Measurements from ENCODE around the gene LEUTX.
"Not testable (repeated sequence)": the region's sequence is repeated elsewhere in the genome, so short reads cannot be mapped to it uniquely, and the experiment has no call there.

Gene LEUTX

DNA sequence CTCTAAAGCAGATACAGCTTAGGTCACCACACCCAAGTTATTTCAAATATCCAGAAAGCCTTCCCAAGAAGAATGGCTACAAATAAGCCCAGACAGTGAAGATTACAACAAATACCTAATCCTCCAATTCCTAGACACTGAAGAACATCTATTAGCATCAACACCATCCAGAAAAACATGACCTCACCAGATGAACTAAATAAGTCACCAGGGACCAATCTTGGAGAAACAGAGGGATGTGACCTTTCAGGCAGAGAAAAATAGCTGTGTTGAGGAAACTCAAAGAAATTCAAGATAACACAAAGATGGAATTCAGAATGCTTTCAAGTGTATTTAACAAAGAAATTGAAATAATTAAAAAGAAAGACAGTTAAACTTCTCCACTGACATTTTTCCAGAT, 25.9 kb upstream of the LEUTX start:
- no peaks in the 10 kb centered on the region for H3K36me3 ChIP-seq (ENCODE audit: control insufficient read depth, insufficient read depth, low read length)
- no peaks in the 10 kb centered on the region for H3K79me2 ChIP-seq
- H3K4me2 ChIP-seq (ENCODE audit: low read length): no peak overlapping the region
- H2AFZ ChIP-seq: no peak overlapping the region
- no peaks in the 10 kb centered on the region for H3K27me3 ChIP-seq (ENCODE audit: control insufficient read depth, insufficient read depth, low read length)
- no peaks in the 10 kb centered on the region for H3K4me1 ChIP-seq
- no peaks in the 10 kb centered on the region for H3K9me3 ChIP-seq (ENCODE audit: control insufficient read depth, low read length)
- TF ChIP-seq, protein P1, sequence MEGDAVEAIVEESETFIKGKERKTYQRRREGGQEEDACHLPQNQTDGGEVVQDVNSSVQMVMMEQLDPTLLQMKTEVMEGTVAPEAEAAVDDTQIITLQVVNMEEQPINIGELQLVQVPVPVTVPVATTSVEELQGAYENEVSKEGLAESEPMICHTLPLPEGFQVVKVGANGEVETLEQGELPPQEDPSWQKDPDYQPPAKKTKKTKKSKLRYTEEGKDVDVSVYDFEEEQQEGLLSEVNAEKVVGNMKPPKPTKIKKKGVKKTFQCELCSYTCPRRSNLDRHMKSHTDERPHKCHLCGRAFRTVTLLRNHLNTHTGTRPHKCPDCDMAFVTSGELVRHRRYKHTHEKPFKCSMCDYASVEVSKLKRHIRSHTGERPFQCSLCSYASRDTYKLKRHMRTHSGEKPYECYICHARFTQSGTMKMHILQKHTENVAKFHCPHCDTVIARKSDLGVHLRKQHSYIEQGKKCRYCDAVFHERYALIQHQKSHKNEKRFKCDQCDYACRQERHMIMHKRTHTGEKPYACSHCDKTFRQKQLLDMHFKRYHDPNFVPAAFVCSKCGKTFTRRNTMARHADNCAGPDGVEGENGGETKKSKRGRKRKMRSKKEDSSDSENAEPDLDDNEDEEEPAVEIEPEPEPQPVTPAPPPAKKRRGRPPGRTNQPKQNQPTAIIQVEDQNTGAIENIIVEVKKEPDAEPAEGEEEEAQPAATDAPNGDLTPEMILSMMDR (IDR thresholded peaks at IDR 0.05): no peak
- H3K9ac ChIP-seq: no peak overlapping the region
- no peak overlapping the region for H3K27ac ChIP-seq
- H3K4me3 ChIP-seq (ENCODE audit: low read depth, low read length): no peak overlapping the region

DNA sequence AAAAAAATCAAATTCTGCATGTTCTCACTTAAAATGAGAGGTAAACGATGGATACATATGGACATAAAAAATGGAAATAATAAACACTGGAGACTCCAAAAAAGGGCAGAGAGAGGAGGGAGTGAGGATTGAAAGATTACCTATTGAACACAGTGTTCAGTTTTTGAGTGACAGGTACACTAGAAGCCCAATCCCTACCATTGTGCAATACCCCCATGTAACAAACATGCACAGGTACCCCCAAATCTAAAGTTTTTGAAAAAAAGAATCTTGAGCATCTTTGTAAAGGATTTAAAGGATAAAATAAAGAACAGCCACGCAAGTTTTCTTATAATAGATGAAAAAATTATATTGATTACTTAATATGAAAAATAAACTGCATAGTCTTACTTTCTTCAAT, 24.1 kb upstream of the LEUTX start:
- no peak overlapping the region for H3K27ac ChIP-seq
- H3K4me3 ChIP-seq (ENCODE audit: low read depth, low read length): no peak overlapping the region
- TF ChIP-seq, protein P1 (IDR thresholded peaks at IDR 0.05): no peak
- H3K4me2 ChIP-seq (ENCODE audit: low read length): no peak overlapping the region
- no peaks in the 10 kb centered on the region for H3K27me3 ChIP-seq (ENCODE audit: control insufficient read depth, insufficient read depth, low read length)
- no peaks in the 10 kb centered on the region for H3K9me3 ChIP-seq (ENCODE audit: control insufficient read depth, low read length)
- H3K79me2 ChIP-seq: no peaks in the 10 kb centered on the region
- no peak overlapping the region for H2AFZ ChIP-seq
- H3K9ac ChIP-seq: no peak overlapping the region
- H3K36me3 ChIP-seq (ENCODE audit: control insufficient read depth, insufficient read depth, low read length): no peaks in the 10 kb centered on the region
- H3K4me1 ChIP-seq: no peaks in the 10 kb centered on the region

DNA sequence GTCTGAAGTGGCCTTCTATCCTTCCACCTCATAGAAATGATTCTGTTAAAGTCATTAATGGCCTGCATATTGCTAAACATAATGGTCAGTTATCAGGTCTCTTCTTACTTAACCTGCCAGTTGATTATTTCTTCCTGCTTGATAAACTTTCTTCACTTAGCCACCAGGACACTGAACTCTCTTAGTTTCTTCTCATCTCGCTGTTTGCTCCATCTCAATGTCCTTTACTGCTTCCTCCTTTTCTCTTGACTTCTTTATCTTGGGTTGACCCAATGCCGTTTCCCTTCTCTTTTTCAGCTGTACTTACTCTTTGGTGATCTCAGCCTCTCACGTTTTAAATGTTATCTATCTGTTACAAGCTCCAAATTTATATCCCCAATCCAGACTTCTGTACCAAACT, 23.7 kb upstream of the LEUTX start:
- Histone ChIP-seq H3K36me3 (ENCODE audit: control insufficient read depth, insufficient read depth, low read length) (no peaks in the 10 kb centered on the region), H3K27me3 (ENCODE audit: control insufficient read depth, insufficient read depth, low read length) (no peaks in the 10 kb centered on the region), H3K4me1 (no peaks in the 10 kb centered on the region), H3K4me3 (ENCODE audit: low read depth, low read length) (no peak overlapping the region), H3K9me3 (ENCODE audit: control insufficient read depth, low read length) (no peaks in the 10 kb centered on the region), H3K9ac (no peak overlapping the region), H3K27ac (no peak overlapping the region), H3K79me2 (no peaks in the 10 kb centered on the region), H2AFZ (no peak overlapping the region), H3K4me2 (ENCODE audit: low read length) (no peak overlapping the region)
- TF ChIP-seq, protein P1 (IDR thresholded peaks at IDR 0.05): no peak

DNA sequence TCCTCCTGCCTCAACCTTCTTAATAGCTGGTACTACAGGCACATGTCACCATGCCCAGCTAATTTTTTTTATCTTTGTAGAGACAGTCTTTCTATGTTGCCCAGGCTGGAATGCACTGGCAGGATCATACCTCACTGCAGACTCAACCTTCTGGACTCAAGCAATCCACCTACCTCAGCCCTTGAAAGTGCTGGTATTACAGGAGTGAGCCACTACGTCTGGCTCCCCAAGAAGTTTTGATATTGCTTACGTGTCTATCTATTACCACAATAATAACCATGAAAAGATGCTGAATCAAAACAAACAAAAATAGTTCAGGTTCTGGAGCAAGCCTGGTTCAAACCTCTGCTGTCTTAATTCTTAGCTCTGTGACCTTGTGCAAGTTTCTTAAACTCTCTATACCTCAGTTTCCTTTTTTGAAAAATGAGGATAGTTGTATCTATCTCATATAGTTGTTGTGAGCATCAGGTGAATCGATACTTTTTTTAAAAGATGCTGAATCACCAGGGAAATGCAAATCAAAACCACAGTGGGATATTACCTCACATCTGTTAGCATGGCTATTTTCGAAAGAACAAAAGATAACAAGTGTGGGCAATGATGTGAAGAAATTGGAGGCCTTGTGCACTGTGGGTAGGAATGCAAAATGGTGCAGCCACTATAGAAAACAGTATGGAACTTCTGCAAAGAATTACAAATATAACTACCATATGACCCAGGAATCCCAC, 19.0 kb upstream of the LEUTX start:
- H3K27ac ChIP-seq: no peak overlapping the region
- H3K4me2 ChIP-seq (ENCODE audit: low read length): no peak overlapping the region
- H3K79me2 ChIP-seq: no peaks in the 10 kb centered on the region
- H2AFZ ChIP-seq: no peak overlapping the region
- no peaks in the 10 kb centered on the region for H3K4me1 ChIP-seq
- no peaks in the 10 kb centered on the region for H3K27me3 ChIP-seq (ENCODE audit: control insufficient read depth, insufficient read depth, low read length)
- no peaks in the 10 kb centered on the region for H3K36me3 ChIP-seq (ENCODE audit: control insufficient read depth, insufficient read depth, low read length)
- H3K9ac ChIP-seq: no peak overlapping the region
- no peaks in the 10 kb centered on the region for H3K9me3 ChIP-seq (ENCODE audit: control insufficient read depth, low read length)
- TF ChIP-seq, protein P1 (IDR thresholded peaks at IDR 0.05): no peak
- H3K4me3 ChIP-seq (ENCODE audit: low read depth, low read length): no peak overlapping the region

DNA sequence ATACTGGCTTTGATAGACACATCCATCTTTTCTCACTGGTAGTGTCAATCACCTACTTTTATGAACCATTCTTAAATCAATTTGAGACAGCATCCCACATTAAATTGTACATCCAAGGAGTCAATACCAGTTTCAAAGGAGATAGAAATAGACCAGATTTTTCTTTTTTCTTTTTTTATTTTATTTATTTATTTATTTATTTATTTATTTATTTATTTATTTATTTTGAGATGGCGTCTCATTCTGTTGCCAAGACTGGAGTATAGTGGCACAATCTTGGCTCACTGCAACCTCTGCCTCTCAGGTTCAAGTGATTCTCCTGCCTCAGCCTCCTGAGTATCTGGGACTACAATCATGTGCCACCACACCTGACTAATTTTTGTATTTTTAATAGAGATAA, 16.8 kb upstream of the LEUTX start:
- not testable (repeated sequence) for H2AFZ ChIP-seq; H3K4me1 ChIP-seq; H3K4me3 ChIP-seq (ENCODE audit: low read depth, low read length); H3K36me3 ChIP-seq (ENCODE audit: control insufficient read depth, insufficient read depth, low read length); H3K27ac ChIP-seq; H3K79me2 ChIP-seq; H3K9ac ChIP-seq; H3K4me2 ChIP-seq (ENCODE audit: low read length); H3K9me3 ChIP-seq (ENCODE audit: control insufficient read depth, low read length); H3K27me3 ChIP-seq (ENCODE audit: control insufficient read depth, insufficient read depth, low read length)

Data from parathyroid adenoma (tissue), 2 donors.